Prostate gland (tissue), 2 donors: ENCODE data around the gene AFDN.

Source experiments
- CTCF ChIP-seq, 4 experiments: fragments of 200-600 bp in 2 of 4; fragments of 450-650 bp in 2 of 4; sonication (generic) in 2 of 4; IDR thresholded peaks; 1 replicate in 3 of 4; 2 replicates in 1 of 4; pipeline ENCODE4 v1.5.1; 2016 to 2019; ENCODE audit warnings: antibody characterized with exemption in 4 of 4, mild to moderate bottlenecking in 2 of 4, moderate library complexity in 2 of 4
- POLR2AphosphoS5 ChIP-seq: sonication (generic); formaldehyde crosslinking; IDR thresholded peaks from one replicate; pipeline ENCODE4 v1.6.1; 2017; ENCODE audit warnings: antibody characterized with exemption

GRCh38 chr6:167833396-167833763 is 6.7 kb downstream of the AFDN start:
- no peak for TF ChIP-seq POLR2AphosphoS5
- no peak for TF ChIP-seq CTCF (IDR thresholded peaks at IDR 0.05)
